K562 (cell line): Measurements from ENCODE around the gene TYMP. TPM values are rescaled to one million over a fixed set of nuclear protein-coding genes. Genes with fewer than 3 reads are reported as not detected.

ENCODE experiments used
- ATAC-seq: fragments of 200-7000 bp; cut with Tn5 transposase; 3 replicates; pipeline ENCODE4 v1.9.1; 2020; ENCODE audit warnings: moderate library complexity
- BruUV-seq: library from RNA; stranded (reverse); fragments of 400-500 nt; replicated peaks from 2 replicates; lab custom pipeline; 2021; lab: Mats Ljungman, UMichigan
- CTCF ChIA-PET: fragments of 300-600 bp; formaldehyde crosslinking; extraction: SDS; loops from one replicate; lab custom pipeline; 2021; ENCODE audit warnings: low intra/inter-chr PET ratio; lab: Yijun Ruan, JAX
- POLR2A ChIA-PET: fragments of 300-600, 350-650 bp; sonication (Branson Sonifier 250); formaldehyde crosslinking; extraction: SDS; loops from one replicate; lab custom pipeline; 2021; ENCODE audit warnings: antibody characterized with exemption, inconsistent platforms; lab: Yijun Ruan, JAX
- DNase-seq, 4 experiments: peaks; one replicate each; pipeline versions ENCODE4 v3.0.0 to v3.0.0-alpha.2; 2011 to 2018; ENCODE audit warnings: low spot score in 3 of 4, mixed read lengths in 3 of 4; ENCODE audit errors: extremely low read depth in 1 of 4
- FAIRE-seq: peaks from 2 replicates; lab custom pipeline; 2011; peaks lifted over from hg19 to GRCh38; lab: Jason Lieb, UNC
- H2AFZ ChIP-seq: 2 replicates; pipeline ENCODE4 v1.6.0; 2011; ENCODE audit warnings: low read depth, low read length, control low read depth, inconsistent platforms
- H3K27ac ChIP-seq: fragments of 200-600 bp; 3 replicates; pipeline ENCODE4 v1.8.0; 2011; ENCODE audit warnings: low read depth, mild to moderate bottlenecking, control low read depth, inconsistent platforms, low read length, moderate library complexity, mixed read lengths; ENCODE audit errors: extremely low read depth
- H3K27me3 ChIP-seq, 2 experiments: fragments of 300-600 bp in 1 of 2; 2 replicates in 1 of 2; 3 replicates in 1 of 2; pipeline versions ENCODE4 v1.6.0 to v1.8.0; 2011; ENCODE audit warnings: inconsistent platforms in 2 of 2, low read length in 2 of 2, mild to moderate bottlenecking in 1 of 2, mixed read lengths in 1 of 2, moderate library complexity in 1 of 2; ENCODE audit not compliant: control insufficient read depth in 2 of 2, insufficient read depth in 2 of 2
- H3K36me3 ChIP-seq: fragments of 300-600 bp; 3 replicates; pipeline ENCODE4 v1.8.0; 2011; ENCODE audit warnings: mild to moderate bottlenecking, low read length, inconsistent platforms; ENCODE audit not compliant: control insufficient read depth, insufficient read depth
- H3K4me1 ChIP-seq, 2 experiments: fragments of 200-600 bp in 1 of 2; replicated peaks in 1 of 2; 2 replicates in 1 of 2; 3 replicates in 1 of 2; pipeline versions ENCODE4 v1.5.1 to v1.8.0; 2011; ENCODE audit warnings: inconsistent platforms in 2 of 2, low read length in 2 of 2, mild to moderate bottlenecking in 1 of 2, mixed read lengths in 1 of 2, moderate library complexity in 1 of 2; ENCODE audit not compliant: control insufficient read depth in 2 of 2, insufficient read depth in 2 of 2
- H3K4me2 ChIP-seq: 2 replicates; pipeline ENCODE4 v1.6.1; 2011; ENCODE audit warnings: low read length, control low read depth, inconsistent platforms, mixed read lengths; ENCODE audit not compliant: insufficient read depth
- H3K4me3 ChIP-seq: fragments of 200-600 bp; sonication (generic), shearing (Covaris generic); 2 replicates; pipeline ENCODE4 v1.5.1; 2016; ENCODE audit warnings: control low read depth, inconsistent platforms
- H3K79me2 ChIP-seq: fragments of 200-600 bp; 3 replicates; pipeline ENCODE4 v1.8.0; 2011; ENCODE audit warnings: low read length, inconsistent platforms; ENCODE audit not compliant: control insufficient read depth, insufficient read depth
- H3K9ac ChIP-seq, 2 experiments: 2 replicates each; pipeline versions ENCODE4 v1.6.0 to v1.6.1; 2011; ENCODE audit warnings: low read depth in 2 of 2, low read length in 2 of 2, control low read depth in 1 of 2, inconsistent platforms in 1 of 2, mild to moderate bottlenecking in 1 of 2, mixed read lengths in 1 of 2; ENCODE audit not compliant: insufficient read depth in 1 of 2
- H3K9me1 ChIP-seq: one replicate; pipeline ENCODE4 v1.6.0; 2011; ENCODE audit warnings: inconsistent platforms, mild to moderate bottlenecking, low read length, moderate library complexity; ENCODE audit not compliant: control insufficient read depth, insufficient read depth
- H3K9me3 ChIP-seq: replicated peaks from 2 replicates; pipeline ENCODE4 v1.5.1; 2011; ENCODE audit warnings: low read depth, low read length, inconsistent platforms; ENCODE audit not compliant: control insufficient read depth, insufficient read depth
- H4K20me1 ChIP-seq: replicated peaks from 2 replicates; pipeline ENCODE4 v1.6.1; 2011; ENCODE audit warnings: low read length, inconsistent platforms, mixed read lengths; ENCODE audit not compliant: control insufficient read depth, insufficient read depth
- NFRKB ChIP-seq: fragments of 450-650 bp; IDR thresholded peaks from 2 replicates; pipeline ENCODE4 v1.6.1; 2016; ENCODE audit warnings: low read depth
- NR2C1 ChIP-seq, 2 experiments: fragments of 450-650 bp; IDR thresholded peaks; 2 replicates each; pipeline ENCODE4 v1.6.1; 2017; ENCODE audit warnings: mild to moderate bottlenecking in 2 of 2, antibody characterized with exemption in 1 of 2, inconsistent platforms in 1 of 2, missing compliant biosample characterization in 1 of 2, missing genetic modification characterization in 1 of 2
- SPI1 ChIP-seq: IDR thresholded peaks from 2 replicates; pipeline ENCODE4 v1.6.1; 2011; ENCODE audit warnings: low read depth, low read length, control low read depth, borderline replicate concordance
- ZBTB8A ChIP-seq: fragments of 450-650 bp; IDR thresholded peaks from 2 replicates; pipeline ENCODE4 v1.6.1; 2018; ENCODE audit warnings: mild to moderate bottlenecking, moderate library complexity; ENCODE audit not compliant: partially characterized antibody
- ZNF174 ChIP-seq: fragments of 250-450 bp; sonication (Bioruptor Pico); IDR thresholded peaks from 2 replicates; pipeline ENCODE4 v1.4.0; 2020; ENCODE audit warnings: mild to moderate bottlenecking
- WGBS: fragments of 100-300 bp; shearing (Covaris generic); methylation state at CpG from one replicate; pipeline ENCODE4 v1.1.6; 2016; ENCODE audit warnings: low coverage, mixed read lengths; ENCODE audit not compliant: insufficient coverage; ENCODE audit errors: missing lambda C conversion rate; 5-methylcytosine and 5-hydroxymethylcytosine counted together
- in situ Hi-C: fragments of 300-500 bp; cut with MboI; formaldehyde crosslinking; loops from 4 replicates; pipeline ENCODE4 v1.15.0; 2018; ENCODE audit warnings: inconsistent platforms, mixed read lengths
- intact Hi-C: fragments of 100-400 bp; cut with micrococcal nuclease; formaldehyde crosslinking; loops from 2 replicates; pipeline ENCODE4 v1.14.2; 2022
- polyA plus RNA-seq, 8 experiments: library from polyadenylated mRNA; depleted of rRNA in 4 of 8; stranded (reverse) in 5 of 8; unstranded in 3 of 8; fragments of >200 nt; fragmentation: Nextera tagmentation in 2 of 8; fragmentation: Illumina TruSeq in 1 of 8; extraction: Ambion mirVana in 2 of 8; extraction: Trizol in 1 of 8; gene quantifications; 2 replicates each; pipeline versions ENCODE4 v1.2.1 to v1.2.3, GENCODE V29; 2011 to 2014; ENCODE audit warnings: inconsistent platforms in 1 of 8, missing spikeins in 1 of 8
- total RNA-seq, 7 experiments: library from RNA; depleted of rRNA in 6 of 7; stranded (reverse); fragments of >200 nt in 6 of 7; fragmentation: Illumina TruSeq in 2 of 7; extraction: Trizol in 2 of 7; gene quantifications; 2 replicates each; pipeline versions ENCODE4 v1.2.1 to v1.2.3, GENCODE V29; 2011 to 2021; ENCODE audit warnings: low replicate concordance in 1 of 7

TYMP gene
- total and polyA plus RNA-seq, 9 of the 15 experiments (the other 6 are each of a cell fraction or from before 2014, with no cell fraction given), result 0.03 to 4.0 (median 2.4) TPM; not detected in 4

GRCh38 chr22:50502096-50502495 lies 27.7 kb downstream of the TYMP start (continued):
- no peak for TF ChIP-seq ZBTB8A
- TF ChIP-seq NFRKB, result no peak

GRCh38 chr22:50500452-50500851 lies 29.4 kb downstream of the TYMP start:
- WGBS, result 87% methylated on average over 12 of the region's 12 CpGs
- no peak for ATAC-seq
- CTCF ChIA-PET, result no interaction called here
- no peak for FAIRE-seq
- Histone ChIP-seq H3K27ac (no peak overlapping the region), H3K4me2 (no peak overlapping the region), H3K9me1 (no peaks in the 10 kb centered on the region), H3K4me1 (peaks cover 3 to 26% of the 10 kb centered on the region in 2 experiments; a peak in 3 of 5 replicates), H3K27me3 (no peaks in the 10 kb centered on the region), H4K20me1 (no peaks in the 10 kb centered on the region), H3K9ac (no peak overlapping the region), H3K4me3 (no peak overlapping the region), H2AFZ (no peak overlapping the region), H3K36me3 (peaks cover 17% of the 10 kb centered on the region; the same call in 1 of the 3 replicates), H3K79me2 (no peaks in the 10 kb centered on the region), H3K9me3 (0 out of 2 replicates have a peak, but pooled peaks cover 1% of the 10 kb centered on the region)
- no TSS peak for BruUV-seq
- POLR2A ChIA-PET, result interaction anchor here (0.6 kb wide), 1 partner anchor 72 kb away, joined by 3 read pairs; no protein-coding TSS in a partner anchor
- no peak for TF ChIP-seq SPI1
- TF ChIP-seq NR2C1 (IDR thresholded peaks at IDR 0.05), result peak; percentile 51
- TF ChIP-seq NR2C1 (tag; IDR thresholded peaks at IDR 0.05), result peak; percentile 43; the same call in 1 of the 2 replicates
- TF ChIP-seq ZNF174, result no peak
- in situ Hi-C loops, result no loop called here
- DNase-seq, result no peak
- intact Hi-C loops, result no loop called here
